K562 (cell line): ENCODE results near the gene ADAMTS6.
"Not testable (repeated sequence)": the region's sequence is repeated elsewhere in the genome, so short reads cannot be mapped to it uniquely, and the experiment has no call there.

Experiments used
- KAT8 ChIP-seq: fragments of 450-650 bp; IDR thresholded peaks from 2 replicates; pipeline ENCODE4 v1.6.1; 2016; ENCODE audit warnings: low read depth, mild to moderate bottlenecking
- MLLT1 ChIP-seq, 2 experiments: fragments of 450-650 bp; IDR thresholded peaks; 2 replicates each; pipeline ENCODE4 v1.6.1; 2016
- POLR2A ChIP-seq: fragments of 450-650 bp; conservative IDR thresholded peaks from 2 replicates; pipeline ENCODE4 v1.6.1; 2016
- POLR2G ChIP-seq: fragments of 200-400 bp; formaldehyde crosslinking; IDR thresholded peaks from 2 replicates; pipeline ENCODE4 v1.6.1; 2017; ENCODE audit warnings: low read depth, mild to moderate bottlenecking, antibody characterized with exemption, low read length, moderate library complexity
- SIN3A ChIP-seq, 2 experiments: fragments of 150-350 bp in 1 of 2; IDR thresholded peaks; 2 replicates each; pipeline ENCODE4 v1.6.1; 2011 to 2016; ENCODE audit warnings: borderline replicate concordance in 2 of 2, low read depth in 2 of 2, low read length in 2 of 2, mild to moderate bottlenecking in 2 of 2, moderate library complexity in 2 of 2; ENCODE audit not compliant: control insufficient read depth in 1 of 2
- SP2 ChIP-seq: IDR thresholded peaks from 2 replicates; pipeline ENCODE4 v1.6.1; 2011; ENCODE audit warnings: mild to moderate bottlenecking, low read depth, low read length, moderate library complexity; ENCODE audit not compliant: poor library complexity, severe bottlenecking; ENCODE audit errors: extremely low read depth
- STAT5A ChIP-seq: IDR thresholded peaks from 2 replicates; pipeline ENCODE4 v1.6.1; 2012; ENCODE audit warnings: low read length, inconsistent platforms, borderline replicate concordance
- USF2 ChIP-seq: sonication (generic); formaldehyde crosslinking; IDR thresholded peaks from 2 replicates; pipeline ENCODE4 v1.5.0; 2020; ENCODE audit warnings: missing genetic modification reagents
- ZC3H4 ChIP-seq: sonication (generic); formaldehyde crosslinking; IDR thresholded peaks from 2 replicates; pipeline ENCODE4 v1.9.0; 2021; ENCODE audit warnings: missing genetic modification reagents, borderline replicate concordance
- ZKSCAN1 ChIP-seq: fragments of 150-350 bp; IDR thresholded peaks from 2 replicates; pipeline ENCODE4 v1.6.1; 2016; ENCODE audit warnings: low read depth, low read length

DNA sequence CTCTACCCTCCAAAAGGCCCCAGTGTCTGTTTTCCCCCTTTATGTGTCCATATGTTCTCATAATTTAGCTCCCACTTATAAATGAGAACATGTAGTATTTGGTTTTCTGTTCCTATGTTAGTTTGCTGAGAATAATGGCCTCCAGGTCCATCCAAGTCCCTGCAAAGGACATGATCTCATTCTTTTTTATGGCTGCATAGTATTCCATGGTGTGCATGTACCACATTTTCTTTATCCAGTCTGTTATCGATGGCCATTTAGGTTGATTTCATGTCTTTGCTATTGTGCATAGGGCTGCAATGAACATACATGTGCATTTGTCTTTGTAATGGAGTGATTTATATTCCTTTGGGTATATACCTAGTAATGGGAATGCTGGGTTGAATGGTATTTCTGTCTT lies 161.0 kb downstream of the ADAMTS6 start:
- not testable (repeated sequence) for TF ChIP-seq POLR2G; MLLT1 (IDR thresholded peaks at IDR 0.05); SP2; POLR2A; STAT5A; KAT8; ZKSCAN1; ZC3H4 (CRISPR knock-in tag); USF2; SIN3A (IDR thresholded peaks at IDR 0.05; ENCODE audit: borderline replicate concordance in 2 of 2, control insufficient read depth in 1 of 2, low read depth in 2 of 2, low read length in 2 of 2)
